ENCODE measurements around the gene PDZD7. TPM values are rescaled to one million over a fixed set of nuclear protein-coding genes. Genes with fewer than 3 reads are reported as not detected.

The PDZD7 gene
- total RNA-seq, 1 donor from 2014 or later: 1.6 TPM

- DNase-seq (peak; percentile 94), ATAC-seq (peak; percentile 71)
- peak overlapping the region; percentile 99 for H3K27ac ChIP-seq
- H3K27me3 ChIP-seq: no peaks in the 10 kb centered on the region
- TF ChIP-seq, protein P1, sequence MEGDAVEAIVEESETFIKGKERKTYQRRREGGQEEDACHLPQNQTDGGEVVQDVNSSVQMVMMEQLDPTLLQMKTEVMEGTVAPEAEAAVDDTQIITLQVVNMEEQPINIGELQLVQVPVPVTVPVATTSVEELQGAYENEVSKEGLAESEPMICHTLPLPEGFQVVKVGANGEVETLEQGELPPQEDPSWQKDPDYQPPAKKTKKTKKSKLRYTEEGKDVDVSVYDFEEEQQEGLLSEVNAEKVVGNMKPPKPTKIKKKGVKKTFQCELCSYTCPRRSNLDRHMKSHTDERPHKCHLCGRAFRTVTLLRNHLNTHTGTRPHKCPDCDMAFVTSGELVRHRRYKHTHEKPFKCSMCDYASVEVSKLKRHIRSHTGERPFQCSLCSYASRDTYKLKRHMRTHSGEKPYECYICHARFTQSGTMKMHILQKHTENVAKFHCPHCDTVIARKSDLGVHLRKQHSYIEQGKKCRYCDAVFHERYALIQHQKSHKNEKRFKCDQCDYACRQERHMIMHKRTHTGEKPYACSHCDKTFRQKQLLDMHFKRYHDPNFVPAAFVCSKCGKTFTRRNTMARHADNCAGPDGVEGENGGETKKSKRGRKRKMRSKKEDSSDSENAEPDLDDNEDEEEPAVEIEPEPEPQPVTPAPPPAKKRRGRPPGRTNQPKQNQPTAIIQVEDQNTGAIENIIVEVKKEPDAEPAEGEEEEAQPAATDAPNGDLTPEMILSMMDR (IDR thresholded peaks at IDR 0.05): peak; percentile 93
- intact Hi-C loops (cut with DNase I): no loop called here
- peaks cover 43% of the 10 kb centered on the region for H3K4me1 ChIP-seq
- H3K4me3 ChIP-seq: peak overlapping the region; percentile 92
- peaks cover 12% of the 10 kb centered on the region for H3K36me3 ChIP-seq
- no peaks in the 10 kb centered on the region for H3K9me3 ChIP-seq
Measured at GRCh38 chr10:100997360-100998182, 33.4 kb downstream of the PDZD7 start.

DNA sequence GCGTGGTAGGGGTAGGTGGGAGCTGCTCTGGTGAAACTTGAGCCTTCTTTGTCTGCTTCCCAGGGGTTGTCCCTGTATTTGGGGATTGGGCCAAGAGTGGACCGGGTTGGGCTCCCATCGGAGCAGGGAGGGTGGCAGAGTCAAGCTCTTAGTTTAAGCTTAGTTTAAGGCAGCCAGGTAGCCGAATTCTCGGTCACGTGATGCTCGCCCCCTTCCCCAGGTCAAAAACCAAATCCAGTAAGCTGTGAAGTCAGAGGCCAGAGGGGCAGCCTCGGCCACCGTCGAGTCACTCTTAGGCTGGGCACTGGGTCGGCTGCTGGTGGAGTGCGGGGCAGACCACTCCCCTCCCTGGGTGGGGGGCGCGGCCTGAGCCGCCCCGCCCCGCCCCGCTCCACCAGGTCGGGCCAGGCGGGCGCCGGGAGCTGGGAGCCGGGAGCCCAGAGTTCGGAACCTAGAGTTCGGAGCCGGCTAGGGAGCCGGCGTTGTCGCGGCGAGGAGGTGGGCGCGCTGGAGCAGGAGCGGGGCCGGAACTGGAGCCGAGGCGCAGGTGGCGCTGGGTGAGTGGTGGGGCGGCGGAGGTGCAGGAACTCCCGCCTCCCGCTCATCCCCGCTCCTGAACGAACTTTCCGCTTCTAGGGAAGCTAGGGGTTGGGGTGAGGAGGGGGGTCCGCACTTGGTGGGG, 34.1 kb downstream of the PDZD7 start:
- Histone ChIP-seq H3K9me3 (no peaks in the 10 kb centered on the region), H3K27me3 (no peaks in the 10 kb centered on the region), H3K27ac (peak overlapping the region; percentile 99), H3K4me3 (peak overlapping the region; percentile 92), H3K36me3 (peaks cover 14% of the 10 kb centered on the region), H3K4me1 (peaks cover 36% of the 10 kb centered on the region)
- ATAC-seq: peak; percentile 22
- intact Hi-C loops (cut with DNase I): no loop called here
- TF ChIP-seq, protein P1 (IDR thresholded peaks at IDR 0.05): no peak
- peak; percentile 76 for DNase-seq

- Histone ChIP-seq H3K36me3 (peaks cover 27% of the 10 kb centered on the region), H3K9me3 (no peaks in the 10 kb centered on the region), H3K27me3 (no peaks in the 10 kb centered on the region), H3K4me1 (peaks cover 20% of the 10 kb centered on the region), H3K27ac (no peak overlapping the region), H3K4me3 (no peak overlapping the region)
- TF ChIP-seq, protein P1 (IDR thresholded peaks at IDR 0.05): no peak
- DNase-seq (no peak), ATAC-seq (no peak)
- intact Hi-C loops (cut with DNase I): no loop called here
Measured at GRCh38 chr10:100995181-100995580, 35.7 kb downstream of the PDZD7 start.

- ATAC-seq (no peak), DNase-seq (no peak)
- Histone ChIP-seq H3K4me3 (no peak overlapping the region), H3K36me3 (peaks cover 27% of the 10 kb centered on the region), H3K4me1 (peaks cover 22% of the 10 kb centered on the region), H3K9me3 (no peaks in the 10 kb centered on the region), H3K27ac (no peak overlapping the region), H3K27me3 (no peaks in the 10 kb centered on the region)
- intact Hi-C loops (cut with DNase I): no loop called here
- TF ChIP-seq, protein P1 (IDR thresholded peaks at IDR 0.05): peak; percentile 70
Measured at GRCh38 chr10:100993986-100994708, 36.8 kb downstream of the PDZD7 start.

DNA sequence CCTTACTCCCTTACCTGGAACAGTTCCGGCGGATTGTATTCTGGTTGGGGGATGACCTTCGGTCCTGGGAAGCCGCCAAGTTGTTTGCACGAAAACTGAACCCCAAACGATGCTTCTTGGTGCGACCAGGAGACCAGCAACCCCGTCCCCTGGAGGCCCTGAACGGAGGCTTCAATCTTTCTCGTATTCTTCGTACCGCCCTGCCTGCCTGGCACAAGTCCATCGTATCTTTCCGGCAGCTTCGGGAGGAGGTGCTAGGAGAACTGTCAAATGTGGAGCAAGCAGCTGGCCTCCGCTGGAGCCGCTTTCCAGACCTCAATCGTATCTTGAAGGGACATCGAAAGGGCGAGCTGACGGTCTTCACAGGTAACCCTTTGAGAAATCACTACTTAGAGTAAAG, 41.8 kb downstream of the PDZD7 start:
- intact Hi-C loops (cut with DNase I): no loop called here
- Histone ChIP-seq H3K27me3 (no peaks in the 10 kb centered on the region), H3K27ac (no peak overlapping the region), H3K4me1 (peaks cover 21% of the 10 kb centered on the region), H3K9me3 (no peaks in the 10 kb centered on the region), H3K36me3 (peaks cover 37% of the 10 kb centered on the region), H3K4me3 (no peak overlapping the region)
- no peak for DNase-seq
- ATAC-seq: no peak
- TF ChIP-seq, protein P1 (IDR thresholded peaks at IDR 0.05): no peak
